HG03565 (cell line): ENCODE results near the gene CD99L2.

ENCODE experiments used
- ATAC-seq: cut with Tn5 transposase; IDR thresholded peaks from one replicate; pipeline ENCODE4 v1.9.1; 2021; ENCODE audit warnings: mild to moderate bottlenecking, moderate library complexity; ENCODE audit not compliant: unreplicated experiment

Gene CD99L2, protein sequence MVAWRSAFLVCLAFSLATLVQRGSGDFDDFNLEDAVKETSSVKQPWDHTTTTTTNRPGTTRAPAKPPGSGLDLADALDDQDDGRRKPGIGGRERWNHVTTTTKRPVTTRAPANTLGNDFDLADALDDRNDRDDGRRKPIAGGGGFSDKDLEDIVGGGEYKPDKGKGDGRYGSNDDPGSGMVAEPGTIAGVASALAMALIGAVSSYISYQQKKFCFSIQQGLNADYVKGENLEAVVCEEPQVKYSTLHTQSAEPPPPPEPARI

DNA sequence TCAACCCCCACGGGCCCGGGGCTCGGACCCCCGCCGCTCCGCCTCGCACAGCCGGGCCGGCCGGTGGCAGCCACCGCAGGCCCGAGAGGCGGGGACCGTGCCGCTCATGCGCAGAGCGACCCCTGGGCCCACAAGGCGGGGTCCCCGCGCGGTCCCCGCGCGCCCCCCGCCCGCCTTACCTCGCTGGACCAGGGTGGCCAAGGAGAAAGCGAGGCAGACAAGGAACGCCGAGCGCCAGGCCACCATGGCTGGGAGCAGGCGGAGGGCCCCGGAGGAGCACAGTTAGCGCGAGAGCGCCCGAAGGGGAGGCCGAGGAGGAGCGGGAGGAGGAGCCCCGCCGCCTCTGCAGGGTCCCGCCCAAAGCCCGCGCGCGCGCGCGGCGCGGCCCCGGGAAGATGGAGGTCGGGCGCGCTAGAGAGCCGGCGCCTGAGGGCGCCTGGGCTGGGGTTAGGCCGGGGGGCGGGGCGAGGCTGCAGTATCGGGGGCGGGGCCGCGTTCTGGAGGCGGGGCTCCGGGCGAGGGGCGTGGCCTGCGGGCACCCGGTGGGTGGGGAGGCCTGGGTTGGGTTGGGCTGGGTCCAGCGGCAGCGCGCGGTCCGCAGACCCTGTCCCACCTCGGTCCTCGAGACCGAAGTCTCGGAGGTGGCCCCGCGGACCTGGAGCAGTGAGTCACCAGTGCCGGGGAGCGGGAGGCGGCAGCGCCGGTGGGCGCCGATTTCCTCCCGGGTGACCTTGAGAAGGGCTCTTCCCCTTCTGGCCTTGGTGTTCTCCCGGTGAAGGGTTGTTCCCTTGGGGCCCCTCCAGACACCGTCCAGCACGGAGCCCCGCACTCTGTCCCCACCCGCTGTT lies at the start of gene CD99L2:
CD99L2 (minus strand) TSS at position 326 of the 848 bp plus-strand sequence; CDS start at position 246, 80 bp downstream.
- peak; percentile 77 for ATAC-seq

DNA sequence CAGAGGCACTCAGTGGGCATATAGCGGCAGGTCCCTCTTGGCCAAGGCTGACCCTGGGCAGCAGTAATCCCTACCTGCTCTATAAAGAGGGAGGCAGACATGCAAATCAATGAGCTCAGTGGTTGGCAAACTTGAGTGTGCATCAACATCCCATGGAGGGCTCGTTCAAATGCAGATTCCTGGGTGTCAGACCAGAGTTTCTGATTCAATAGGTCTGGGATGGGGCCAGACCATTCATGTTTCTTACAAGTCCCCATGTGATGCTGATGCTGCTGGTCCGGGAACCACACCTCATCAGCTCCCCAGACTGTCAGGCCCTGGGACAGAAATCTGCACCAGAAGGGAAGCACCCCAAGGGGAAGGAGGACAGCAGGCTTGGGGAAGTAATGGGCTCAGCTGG lies 45.8 kb upstream of the CD99L2 start:
- ATAC-seq: no peak

DNA sequence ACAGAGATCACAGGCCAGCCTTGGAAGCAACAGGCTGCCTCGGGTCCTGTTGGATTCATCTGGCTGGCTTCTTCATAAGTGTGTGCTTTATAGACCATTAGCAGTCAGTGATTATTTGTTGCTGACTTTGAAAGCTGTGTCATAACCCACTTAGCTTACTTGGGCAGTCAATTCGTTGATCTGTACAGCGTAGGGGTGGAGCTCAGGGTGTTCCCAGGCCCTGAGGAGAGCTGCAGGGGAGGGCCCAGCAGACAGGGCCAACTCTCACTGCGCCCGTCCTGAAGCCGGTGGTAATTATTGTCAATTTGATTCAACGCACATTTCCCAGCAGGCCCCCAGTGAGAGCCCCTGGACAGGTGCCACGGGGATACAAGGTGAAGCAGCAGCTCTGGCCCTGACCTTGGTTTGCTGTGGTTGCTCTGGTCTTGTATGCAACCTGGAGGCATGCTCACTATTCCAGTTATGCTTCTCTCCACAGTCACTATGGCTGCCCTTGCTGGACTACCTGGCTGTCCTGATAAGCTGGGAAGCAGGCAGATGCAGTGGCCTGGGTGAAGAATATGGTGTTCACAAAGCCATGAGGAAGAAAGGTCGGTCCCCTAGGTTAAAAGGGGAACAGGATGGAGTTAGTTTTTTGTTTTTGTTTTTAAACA lies 44.6 kb upstream of the CD99L2 start:
- no peak for ATAC-seq

DNA sequence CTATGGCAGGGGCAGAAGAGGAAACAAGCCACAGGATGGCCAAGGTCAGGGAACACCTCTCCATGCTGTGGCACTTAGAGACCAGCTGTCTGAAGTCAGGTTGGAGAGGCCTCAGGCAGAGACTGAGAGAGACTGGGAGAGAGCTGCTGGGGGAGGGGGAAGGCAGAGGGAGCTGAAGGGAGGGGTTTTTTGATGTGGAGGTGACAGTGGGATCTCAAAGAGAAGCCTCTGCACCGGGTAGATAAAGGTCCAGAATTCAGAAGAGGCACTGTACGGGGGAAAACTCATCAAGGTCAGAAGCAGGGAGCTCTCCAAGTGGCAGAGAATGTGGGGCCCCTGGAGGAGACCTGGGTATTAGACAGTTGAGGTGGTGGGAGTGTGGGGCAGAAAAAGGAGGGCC lies 43.1 kb upstream of the CD99L2 start:
- ATAC-seq: no peak

DNA sequence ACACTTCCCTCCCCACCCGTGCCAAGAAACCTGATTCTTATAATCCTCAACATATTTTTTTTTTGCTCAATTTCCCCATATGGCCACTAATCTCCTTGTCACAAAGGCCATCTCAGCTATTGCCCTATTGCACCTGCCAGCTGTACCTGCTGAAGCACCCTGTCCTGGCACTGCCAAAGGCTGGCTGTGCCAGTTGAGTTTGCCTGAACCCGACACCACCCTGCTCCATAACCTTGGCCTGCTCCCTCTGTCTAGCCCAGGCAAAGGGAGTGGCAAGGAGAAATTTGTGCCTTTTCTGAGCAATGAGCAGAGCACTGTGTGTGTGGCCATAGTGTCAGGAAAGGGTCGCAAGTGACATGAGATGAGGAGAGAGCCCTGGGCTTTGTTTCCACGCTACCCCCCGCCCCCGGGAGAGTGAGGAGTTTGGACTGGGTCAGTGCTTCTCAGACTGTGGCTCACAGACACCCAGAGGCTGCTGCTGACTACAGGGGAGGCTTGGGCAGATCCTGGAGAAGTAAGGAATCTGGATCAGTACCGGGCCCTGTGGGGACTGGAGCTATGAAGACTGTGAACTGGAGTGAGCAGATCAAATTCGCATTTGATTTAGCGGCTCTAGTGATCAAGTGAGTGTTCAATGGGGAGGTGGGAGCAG lies 42.5 kb upstream of the CD99L2 start:
- no peak for ATAC-seq

DNA sequence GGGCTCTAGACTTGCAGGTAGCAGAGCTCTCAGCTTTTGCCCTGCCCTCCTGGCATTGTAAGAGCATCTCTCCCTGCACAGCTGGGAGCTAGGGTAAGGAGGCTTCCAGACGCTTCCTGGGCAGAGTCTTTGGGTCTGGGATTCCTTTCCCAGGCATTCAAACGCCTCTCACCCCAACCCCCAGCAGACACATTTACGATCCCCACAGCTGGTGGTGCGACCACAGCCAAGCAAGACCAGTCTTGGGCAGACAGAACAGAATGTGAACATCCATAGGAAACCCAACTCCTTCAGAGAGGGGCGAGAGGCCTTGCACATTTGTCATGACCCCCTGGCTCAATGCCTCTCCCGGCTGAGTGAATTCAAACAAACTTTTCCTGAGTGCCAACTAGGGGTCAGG lies 38.1 kb upstream of the CD99L2 start:
- ATAC-seq: no peak

DNA sequence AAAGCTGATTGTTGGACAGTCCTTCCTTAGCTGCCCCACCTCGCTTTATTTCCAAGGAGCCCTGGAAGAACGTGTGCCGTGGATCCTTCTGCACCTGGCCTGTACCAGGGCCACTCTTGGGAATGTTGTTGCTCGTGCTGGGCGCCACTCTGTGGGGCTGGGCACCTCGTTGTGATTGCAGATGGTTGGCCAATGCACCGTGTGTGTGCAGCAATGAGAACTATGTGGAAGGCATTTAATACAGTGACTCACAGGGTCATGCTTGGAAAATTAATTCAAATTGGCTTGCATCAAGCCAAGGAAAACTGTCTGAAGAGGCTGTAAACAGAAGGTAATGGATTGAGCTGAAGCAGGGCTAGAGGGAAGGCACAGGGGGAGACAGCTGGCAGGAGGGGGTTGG lies 37.0 kb upstream of the CD99L2 start:
- no peak for ATAC-seq

DNA sequence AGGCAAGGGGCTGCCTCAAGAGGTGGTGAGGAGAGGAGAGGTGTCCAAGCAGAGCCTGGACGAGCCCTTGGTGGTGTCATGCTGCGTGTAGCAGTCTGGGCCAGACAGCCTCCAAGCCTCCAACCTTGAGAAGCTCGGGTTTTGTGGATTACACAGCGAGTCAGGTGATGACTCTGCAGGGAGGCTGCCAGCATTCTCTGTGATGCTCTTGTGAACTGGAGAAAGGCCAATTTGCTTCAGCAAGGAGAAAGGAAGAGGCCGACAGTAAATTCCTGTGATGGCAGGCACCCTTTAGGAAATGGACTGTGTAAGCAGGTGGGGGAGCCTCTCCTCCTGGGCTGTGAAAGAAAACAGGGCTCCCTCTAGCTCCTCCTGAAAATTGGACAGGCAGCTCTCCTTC lies 36.0 kb upstream of the CD99L2 start:
- no peak for ATAC-seq

DNA sequence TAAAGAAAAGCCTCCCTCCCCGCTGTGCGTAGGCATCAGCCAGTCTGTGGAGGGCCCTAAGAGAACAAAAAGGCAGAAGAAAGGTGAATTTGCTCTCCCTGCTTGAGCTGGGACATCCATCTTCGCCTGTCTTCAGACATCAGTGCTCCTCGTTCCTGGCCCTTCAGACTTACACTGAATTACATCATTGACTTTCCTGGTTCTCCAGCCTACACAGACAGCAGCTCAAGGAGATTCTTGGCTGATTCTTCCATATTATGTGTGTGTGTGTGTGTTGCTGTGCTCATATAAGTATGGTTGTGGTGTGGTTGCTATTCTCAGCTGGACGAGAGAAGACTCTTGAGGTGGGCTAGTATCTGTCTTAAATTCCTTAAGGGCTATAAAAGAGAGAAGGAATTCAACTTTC lies 35.5 kb upstream of the CD99L2 start:
- ATAC-seq: no peak

DNA sequence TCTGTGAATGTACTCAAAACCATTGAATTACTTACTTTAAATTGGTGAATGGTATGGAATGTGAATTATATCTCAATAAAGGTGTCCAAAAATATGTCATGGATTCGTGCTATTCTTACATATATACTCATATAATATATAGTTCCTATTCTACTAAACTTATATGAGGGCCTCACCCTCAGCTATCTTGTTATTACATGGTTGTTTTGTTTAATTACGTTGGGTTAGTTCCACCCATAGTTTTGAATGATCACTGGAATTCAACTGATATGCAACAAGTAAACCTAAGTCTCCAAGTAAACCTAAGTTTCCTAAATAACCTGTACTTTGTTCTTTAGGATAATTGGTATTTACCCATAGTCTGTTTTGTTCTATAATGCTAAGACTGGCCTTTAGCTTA lies 30.6 kb upstream of the CD99L2 start:
- no peak for ATAC-seq

DNA sequence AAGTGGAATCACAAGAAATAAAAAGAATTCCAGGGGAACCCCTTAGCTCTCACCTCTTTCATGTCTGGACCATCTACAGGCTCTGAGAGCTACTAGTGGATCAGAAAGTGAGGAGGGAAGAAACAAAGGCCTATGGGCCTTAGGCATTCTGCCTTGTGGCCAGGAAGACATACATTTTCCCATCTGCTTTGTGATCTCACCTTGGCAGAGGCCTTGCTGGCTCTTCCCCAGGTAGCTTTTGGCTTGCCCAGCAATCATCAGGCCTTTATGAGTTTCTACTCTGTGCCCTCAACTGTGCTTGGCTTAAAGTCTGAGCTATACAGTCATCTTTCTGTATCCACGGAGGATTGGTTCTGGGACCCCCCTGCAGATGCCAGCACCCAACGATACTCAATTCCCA lies 28.3 kb upstream of the CD99L2 start:
- no peak for ATAC-seq

DNA sequence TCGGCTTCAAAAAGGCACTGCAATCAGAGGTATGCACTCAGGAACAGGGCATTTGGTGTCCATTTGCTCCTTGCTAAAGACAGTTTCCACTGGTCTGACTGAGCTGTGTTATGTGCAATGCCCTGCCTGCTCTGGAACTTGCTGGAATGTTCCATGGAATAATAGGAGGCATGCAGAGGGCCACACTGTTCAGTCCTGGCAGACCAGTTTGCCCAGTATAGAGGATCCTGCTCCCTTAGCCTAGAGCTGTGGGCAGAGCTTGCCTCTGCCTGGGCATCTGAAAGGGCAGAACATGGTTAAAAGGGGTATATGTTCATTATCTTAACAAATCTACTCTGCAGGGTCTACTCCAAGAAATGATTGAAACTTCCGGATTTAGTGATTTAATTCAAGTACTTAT lies 27.8 kb upstream of the CD99L2 start:
- ATAC-seq: no peak

DNA sequence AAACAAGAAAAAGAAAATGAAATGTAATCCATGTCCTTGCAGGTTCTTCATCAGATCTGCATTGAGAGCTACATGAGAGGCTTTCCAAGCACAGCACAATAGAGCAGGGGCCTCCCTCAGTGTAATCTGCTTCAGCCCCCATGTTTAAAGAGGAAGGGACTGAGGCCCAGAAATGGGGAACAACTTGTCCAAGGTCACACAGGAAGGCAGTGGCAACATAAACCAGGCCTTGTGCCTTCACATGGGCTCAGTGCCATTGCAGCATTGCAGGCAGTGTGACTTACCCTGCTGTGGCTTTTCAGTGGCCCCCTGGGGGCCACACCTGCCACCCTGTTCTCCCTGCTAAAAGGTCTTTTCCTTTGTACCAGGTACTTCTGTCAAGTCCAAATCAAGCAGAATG lies 20.9 kb upstream of the CD99L2 start:
- ATAC-seq: no peak

DNA sequence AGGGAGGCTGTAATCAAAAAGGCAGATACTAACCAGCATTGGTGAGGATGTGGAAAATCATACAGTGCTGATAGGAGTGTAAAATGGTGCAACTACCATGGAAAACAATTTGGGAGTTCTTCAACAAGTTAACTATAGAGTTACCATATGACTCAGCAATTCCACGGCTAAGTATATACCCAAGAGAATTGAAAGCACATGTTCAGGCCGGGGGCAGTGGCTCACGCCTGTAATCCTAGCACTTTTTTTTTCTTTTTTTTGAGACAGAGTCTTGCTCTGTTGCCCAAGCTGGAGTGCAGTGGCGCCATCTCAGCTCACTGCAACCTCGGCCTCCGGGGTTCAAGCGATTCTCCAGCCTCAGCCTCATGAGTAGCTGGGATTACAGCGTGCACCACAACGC lies 15.0 kb upstream of the CD99L2 start:
- no peak for ATAC-seq

DNA sequence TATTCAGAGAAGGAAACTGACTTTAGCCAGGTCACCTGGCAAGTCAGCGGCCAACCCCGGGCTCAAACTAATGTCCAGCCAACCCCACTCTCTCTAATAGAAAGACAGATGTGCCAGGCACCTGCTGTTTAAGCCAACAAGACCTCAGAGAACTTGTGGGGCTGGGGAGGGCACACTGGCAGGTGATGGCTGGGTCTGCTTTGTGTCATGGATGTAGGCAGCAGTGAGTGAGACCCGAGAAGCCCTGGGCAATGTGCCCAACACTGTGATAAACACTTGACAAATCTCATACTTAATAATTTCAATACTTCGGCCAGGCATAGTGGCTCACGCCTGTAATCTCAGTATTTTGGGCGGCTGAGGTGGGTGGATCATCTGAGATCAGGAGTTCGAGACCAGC lies 9.0 kb upstream of the CD99L2 start:
- no peak for ATAC-seq

DNA sequence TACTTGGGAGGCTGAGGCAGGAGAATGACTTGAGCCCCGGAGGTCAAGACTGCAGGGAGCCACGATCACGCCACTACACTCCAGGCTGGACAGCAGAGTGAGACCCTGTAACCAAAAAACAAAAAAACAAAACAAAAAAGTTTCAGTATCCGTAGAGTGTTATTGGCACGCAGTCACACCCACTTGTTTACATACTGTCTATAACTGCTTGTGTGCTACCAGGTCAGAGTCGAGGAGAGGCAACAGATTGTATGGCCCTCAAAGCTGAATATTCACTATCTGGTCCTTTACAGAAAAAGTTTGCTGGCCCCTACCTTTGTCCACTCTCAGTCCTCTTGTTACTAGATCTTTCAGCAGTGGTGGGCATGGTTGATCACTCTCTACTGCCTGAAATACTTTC lies 8.2 kb upstream of the CD99L2 start:
- no peak for ATAC-seq

DNA sequence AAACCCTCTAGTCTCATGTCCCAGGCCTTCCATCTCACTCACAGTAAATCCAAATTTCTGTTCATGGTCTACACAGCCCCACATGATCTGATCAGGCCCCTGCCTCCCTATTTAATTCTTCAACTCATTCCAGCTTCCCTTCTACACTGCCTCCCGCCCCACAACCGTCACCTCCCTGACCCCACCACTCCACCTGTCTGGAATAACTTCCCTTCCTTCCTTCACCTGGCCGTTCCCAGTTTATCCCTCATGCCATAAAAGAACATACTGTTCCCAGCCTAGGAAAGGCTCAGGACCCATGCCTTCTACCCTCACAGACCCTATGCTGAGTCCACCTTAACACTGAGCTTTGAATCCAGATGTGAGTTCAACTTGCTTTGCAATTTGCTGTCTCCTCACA lies 6.8 kb upstream of the CD99L2 start:
- no peak for ATAC-seq

DNA sequence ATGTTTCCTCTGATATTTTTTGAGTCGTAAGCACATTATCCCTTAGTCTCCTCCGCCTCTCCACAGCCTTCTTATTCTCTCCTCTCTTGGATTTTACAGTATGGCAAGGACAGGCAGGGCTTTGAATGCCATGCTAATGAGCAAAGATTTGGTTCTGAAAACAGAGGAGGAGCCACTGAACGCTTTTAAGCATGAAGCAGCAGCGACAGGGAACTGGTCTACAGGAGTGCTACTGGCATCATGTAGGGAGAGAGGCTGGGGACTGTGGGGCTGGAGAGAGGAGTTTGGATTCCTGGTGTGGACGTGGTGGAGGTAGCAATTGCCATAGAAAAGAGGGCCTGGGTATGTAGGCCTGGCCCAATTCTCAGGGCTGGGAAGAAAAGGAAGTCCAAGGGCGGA lies 4.6 kb upstream of the CD99L2 start:
- ATAC-seq: no peak

DNA sequence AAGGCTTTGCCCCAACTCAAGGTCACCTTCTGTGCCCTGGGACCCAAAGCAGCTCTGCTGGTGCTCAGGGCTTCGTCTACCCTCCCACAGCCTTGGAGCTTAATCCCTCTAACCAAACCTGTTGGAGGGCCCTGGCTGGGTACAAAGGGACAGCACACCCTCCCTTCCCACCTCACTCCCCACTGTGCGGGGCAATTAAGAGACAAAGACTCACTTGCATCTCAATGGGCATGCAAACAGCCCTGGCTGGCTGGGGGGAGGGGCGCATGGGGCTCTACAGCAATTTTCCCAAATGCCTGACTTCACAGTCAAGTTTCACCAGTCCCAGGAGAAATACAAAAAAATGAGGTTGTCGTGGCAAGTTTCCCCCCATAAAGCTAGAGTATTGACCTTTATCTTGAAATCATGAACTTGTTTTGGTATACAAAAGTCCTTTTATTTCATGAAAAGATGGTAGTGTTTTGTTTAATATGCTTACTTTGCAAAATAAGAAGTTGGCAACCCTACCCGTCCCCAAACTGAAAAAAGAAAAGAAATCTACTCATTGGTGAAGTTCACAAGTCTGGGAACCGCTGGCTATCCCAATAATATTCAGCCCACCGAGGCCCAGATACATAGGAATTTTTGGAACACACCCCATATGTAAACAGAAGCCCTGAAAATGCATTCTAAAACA lies 4.1 kb upstream of the CD99L2 start:
- no peak for ATAC-seq

DNA sequence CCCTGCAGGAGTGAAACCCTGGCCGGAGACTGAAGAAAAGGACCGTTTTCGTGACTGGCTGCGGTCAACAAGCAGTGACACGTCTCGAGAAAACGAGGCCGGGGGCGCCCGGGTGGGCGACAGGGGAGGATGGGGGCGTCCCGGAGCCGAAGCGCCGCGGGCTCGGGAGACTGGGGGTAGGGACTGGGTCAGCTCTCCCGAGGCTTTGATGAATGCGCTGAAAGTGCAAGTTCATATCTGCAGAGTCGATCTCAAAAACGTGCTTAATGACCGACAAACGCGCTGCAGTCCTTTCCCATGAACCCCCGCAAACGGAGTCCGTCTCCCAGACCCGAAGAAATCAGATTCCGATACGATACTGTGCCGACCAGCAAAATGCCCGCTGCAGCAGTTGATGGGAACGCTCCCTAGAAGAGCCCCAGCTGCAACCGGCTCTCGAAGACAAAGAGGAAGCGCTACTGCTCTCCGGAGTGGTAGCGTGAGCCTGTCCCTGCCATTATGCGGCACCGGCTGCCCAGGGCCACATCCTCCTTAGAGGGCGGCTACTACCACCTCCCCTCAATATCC lies 806 bp upstream of the CD99L2 start:
- peak; percentile 38 for ATAC-seq
